HEK293 (cell line): Measurements from ENCODE around the gene SCYGR4.

Experiments
- CTCF ChIA-PET: fragments of 350-600 bp; formaldehyde crosslinking; extraction: SDS; loops from one replicate; lab custom pipeline; 2021; ENCODE audit warnings: antibody characterized with exemption; lab: Yijun Ruan, JAX
- POLR2A ChIA-PET: fragments of 300-600 bp; formaldehyde crosslinking; extraction: SDS; loops from one replicate; lab custom pipeline; 2020; ENCODE audit warnings: antibody characterized with exemption, inconsistent platforms; lab: Yijun Ruan, JAX
- H3K27ac ChIP-seq: fragments of 200-500 bp; sonication (Bioruptor generic); 2 replicates; pipeline ENCODE4 v1.5.1; 2014; ENCODE audit warnings: low read depth, low read length, control low read depth, inconsistent platforms; ENCODE audit errors: extremely low read depth
- H3K36me3 ChIP-seq, 2 experiments: fragments of 200-500 bp in 1 of 2; sonication (Bioruptor generic) in 1 of 2; 1 replicate in 1 of 2; 2 replicates in 1 of 2; pipeline ENCODE4 v1.5.1; 2014 to 2017; ENCODE audit warnings: inconsistent platforms in 2 of 2, low read length in 2 of 2; ENCODE audit not compliant: control insufficient read depth in 2 of 2, insufficient read depth in 1 of 2
- H3K4me1 ChIP-seq: fragments of 200-500 bp; sonication (Bioruptor generic); 2 replicates; pipeline ENCODE4 v1.5.1; 2014; ENCODE audit warnings: mild to moderate bottlenecking, low read length, inconsistent platforms; ENCODE audit not compliant: control insufficient read depth, insufficient read depth
- H3K4me3 ChIP-seq: 2 replicates; pipeline ENCODE4 v1.5.1; 2011; ENCODE audit warnings: low read depth, mild to moderate bottlenecking, control low read depth, low read length, moderate library complexity
- H3K9me3 ChIP-seq: fragments of 200-500 bp; sonication (Bioruptor generic); 2 replicates; pipeline ENCODE4 v1.5.1; 2014; ENCODE audit warnings: low read depth, low read length, inconsistent platforms; ENCODE audit not compliant: control insufficient read depth, insufficient read depth
- INSM2 ChIP-seq: fragments of 450-650 bp; formaldehyde crosslinking; IDR thresholded peaks from 2 replicates; pipeline ENCODE4 v1.5.1; 2016; ENCODE audit warnings: missing biosample characterization, missing genetic modification characterization
- MYNN ChIP-seq: fragments of 450-650 bp; formaldehyde crosslinking; IDR thresholded peaks from 2 replicates; pipeline ENCODE4 v1.5.1; 2016; ENCODE audit warnings: missing biosample characterization, missing genetic modification characterization, borderline replicate concordance
- PRDM2 ChIP-seq: fragments of 450-650 bp; formaldehyde crosslinking; IDR thresholded peaks from 2 replicates; pipeline ENCODE4 v1.5.1; 2016; ENCODE audit warnings: missing biosample characterization, missing genetic modification characterization, borderline replicate concordance
- PRDM6 ChIP-seq: fragments of 450-650 bp; formaldehyde crosslinking; IDR thresholded peaks from 2 replicates; pipeline ENCODE4 v1.5.1; 2017; ENCODE audit warnings: missing biosample characterization, missing genetic modification characterization
- SCRT1 ChIP-seq: fragments of 450-650 bp; formaldehyde crosslinking; IDR thresholded peaks from 2 replicates; pipeline ENCODE4 v1.5.1; 2016; ENCODE audit warnings: missing biosample characterization, missing genetic modification characterization, borderline replicate concordance
- TSHZ1 ChIP-seq: fragments of 450-650 bp; formaldehyde crosslinking; IDR thresholded peaks from 2 replicates; pipeline ENCODE4 v1.5.1; 2016; ENCODE audit warnings: missing biosample characterization, missing genetic modification characterization, borderline replicate concordance
- ZBTB20 ChIP-seq: fragments of 450-650 bp; formaldehyde crosslinking; IDR thresholded peaks from 2 replicates; pipeline ENCODE4 v1.5.1; 2016; ENCODE audit warnings: missing biosample characterization, missing genetic modification characterization
- ZFP37 ChIP-seq: fragments of 450-650 bp; formaldehyde crosslinking; IDR thresholded peaks from 2 replicates; pipeline ENCODE4 v1.5.1; 2016; ENCODE audit warnings: missing biosample characterization, missing genetic modification characterization
- ZNF211 ChIP-seq: fragments of 450-650 bp; formaldehyde crosslinking; IDR thresholded peaks from 2 replicates; pipeline ENCODE4 v1.5.1; 2016; ENCODE audit warnings: low read depth, missing biosample characterization, missing genetic modification characterization
- ZNF239 ChIP-seq: fragments of 450-650 bp; formaldehyde crosslinking; IDR thresholded peaks from 2 replicates; pipeline ENCODE4 v1.5.1; 2016; ENCODE audit warnings: missing biosample characterization, missing genetic modification characterization
- ZNF394 ChIP-seq: fragments of 450-650 bp; formaldehyde crosslinking; IDR thresholded peaks from 2 replicates; pipeline ENCODE4 v1.5.1; 2016; ENCODE audit warnings: missing biosample characterization, missing genetic modification characterization, mild to moderate bottlenecking, moderate library complexity, borderline replicate concordance
- ZNF548 ChIP-seq: fragments of 450-650 bp; formaldehyde crosslinking; IDR thresholded peaks from 2 replicates; pipeline ENCODE4 v1.5.1; 2016; ENCODE audit warnings: missing biosample characterization, missing genetic modification characterization
- ZNF623 ChIP-seq: fragments of 450-650 bp; formaldehyde crosslinking; IDR thresholded peaks from 2 replicates; pipeline ENCODE4 v1.5.1; 2016; ENCODE audit warnings: missing biosample characterization, missing genetic modification characterization
- ZNF768 ChIP-seq: fragments of 450-650 bp; formaldehyde crosslinking; IDR thresholded peaks from 2 replicates; pipeline ENCODE4 v1.5.1; 2018; ENCODE audit warnings: missing biosample characterization, mild to moderate bottlenecking, missing genetic modification characterization
- ZNF776 ChIP-seq: fragments of 450-650 bp; formaldehyde crosslinking; IDR thresholded peaks from 2 replicates; pipeline ENCODE4 v1.5.0; 2017; ENCODE audit warnings: missing biosample characterization, missing genetic modification characterization, borderline replicate concordance
- TF ChIP-seq, protein P1 (sequence below): fragments of 450-650 bp; formaldehyde crosslinking; IDR thresholded peaks from 2 replicates; pipeline ENCODE4 v1.5.1; 2016; ENCODE audit warnings: missing biosample characterization, missing genetic modification characterization
- TF ChIP-seq, protein P2 (sequence below): fragments of 450-650 bp; formaldehyde crosslinking; IDR thresholded peaks from 2 replicates; pipeline ENCODE4 v1.5.1; 2016; ENCODE audit warnings: missing biosample characterization, missing genetic modification characterization

Gene SCYGR4

DNA sequence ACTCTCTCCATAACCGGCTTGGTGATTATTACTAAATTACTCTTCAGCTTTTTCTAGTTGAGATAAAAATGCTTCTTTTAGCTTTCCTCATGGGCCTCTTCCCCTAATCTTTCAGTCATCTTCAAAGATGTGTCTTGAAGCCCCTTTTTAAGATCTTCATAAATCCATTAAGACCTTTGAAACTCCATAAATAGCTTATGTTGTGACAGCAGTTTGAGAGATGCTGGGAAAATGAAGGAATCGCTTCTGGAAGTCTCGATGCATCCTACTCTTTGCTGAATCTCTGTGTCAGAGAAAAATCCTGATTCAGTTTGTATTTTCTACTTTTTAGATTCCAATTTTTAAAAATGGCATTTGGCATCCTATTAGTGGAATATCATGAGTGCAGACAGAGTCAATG lies 13.0 kb downstream of the SCYGR4 start:
- ChIA-PET CTCF (no interaction called here), POLR2A (no interaction called here)
- no peak for TF ChIP-seq PRDM2 (tag by site-specific recombination)
- no peak for TF ChIP-seq ZBTB20 (tag by site-specific recombination)
- no peak for TF ChIP-seq ZNF239 (tag by site-specific recombination)
- no peak for TF ChIP-seq ZNF548 (tag by site-specific recombination)
- no peak for TF ChIP-seq ZNF768 (tag by site-specific recombination)
- no peak for TF ChIP-seq ZNF394 (tag by site-specific recombination)
- TF ChIP-seq, protein P1, sequence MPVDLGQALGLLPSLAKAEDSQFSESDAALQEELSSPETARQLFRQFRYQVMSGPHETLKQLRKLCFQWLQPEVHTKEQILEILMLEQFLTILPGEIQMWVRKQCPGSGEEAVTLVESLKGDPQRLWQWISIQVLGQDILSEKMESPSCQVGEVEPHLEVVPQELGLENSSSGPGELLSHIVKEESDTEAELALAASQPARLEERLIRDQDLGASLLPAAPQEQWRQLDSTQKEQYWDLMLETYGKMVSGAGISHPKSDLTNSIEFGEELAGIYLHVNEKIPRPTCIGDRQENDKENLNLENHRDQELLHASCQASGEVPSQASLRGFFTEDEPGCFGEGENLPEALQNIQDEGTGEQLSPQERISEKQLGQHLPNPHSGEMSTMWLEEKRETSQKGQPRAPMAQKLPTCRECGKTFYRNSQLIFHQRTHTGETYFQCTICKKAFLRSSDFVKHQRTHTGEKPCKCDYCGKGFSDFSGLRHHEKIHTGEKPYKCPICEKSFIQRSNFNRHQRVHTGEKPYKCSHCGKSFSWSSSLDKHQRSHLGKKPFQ (tag by site-specific recombination), result no peak
- TF ChIP-seq INSM2 (tag by site-specific recombination), result no peak
- TF ChIP-seq TSHZ1, result no peak
- no peak for TF ChIP-seq PRDM6 (tag by site-specific recombination)
- no peak for TF ChIP-seq ZNF776
- no peak for TF ChIP-seq MYNN (tag by site-specific recombination)
- TF ChIP-seq ZNF211 (tag by site-specific recombination), result no peak
- TF ChIP-seq ZFP37, result no peak
- no peak for TF ChIP-seq SCRT1 (tag by site-specific recombination)
- TF ChIP-seq, protein P2, sequence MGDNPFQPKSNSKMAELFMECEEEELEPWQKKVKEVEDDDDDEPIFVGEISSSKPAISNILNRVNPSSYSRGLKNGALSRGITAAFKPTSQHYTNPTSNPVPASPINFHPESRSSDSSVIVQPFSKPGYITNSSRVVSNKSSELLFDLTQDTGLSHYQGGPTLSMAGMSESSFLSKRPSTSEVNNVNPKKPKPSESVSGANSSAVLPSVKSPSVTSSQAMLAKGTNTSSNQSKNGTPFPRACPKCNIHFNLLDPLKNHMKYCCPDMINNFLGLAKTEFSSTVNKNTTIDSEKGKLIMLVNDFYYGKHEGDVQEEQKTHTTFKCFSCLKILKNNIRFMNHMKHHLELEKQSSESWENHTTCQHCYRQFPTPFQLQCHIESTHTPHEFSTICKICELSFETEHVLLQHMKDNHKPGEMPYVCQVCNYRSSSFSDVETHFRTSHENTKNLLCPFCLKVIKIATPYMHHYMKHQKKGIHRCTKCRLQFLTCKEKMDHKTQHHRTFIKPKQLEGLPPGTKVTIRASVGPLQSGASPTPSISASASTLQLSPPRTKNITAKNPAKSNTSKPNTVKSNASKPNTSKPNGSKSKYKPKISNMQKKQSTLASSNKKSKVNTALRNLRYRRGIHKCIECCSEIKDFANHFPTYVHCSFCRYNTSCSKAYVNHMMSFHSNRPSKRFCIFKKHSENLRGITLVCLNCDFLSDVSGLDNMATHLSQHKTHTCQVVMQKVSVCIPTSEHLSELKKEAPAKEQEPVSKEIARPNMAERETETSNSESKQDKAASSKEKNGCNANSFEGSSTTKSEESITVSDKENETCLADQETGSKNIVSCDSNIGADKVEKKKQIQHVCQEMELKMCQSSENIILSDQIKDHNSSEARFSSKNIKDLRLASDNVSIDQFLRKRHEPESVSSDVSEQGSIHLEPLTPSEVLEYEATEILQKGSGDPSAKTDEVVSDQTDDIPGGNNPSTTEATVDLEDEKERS (tag by site-specific recombination), result no peak
- TF ChIP-seq ZNF623 (tag by site-specific recombination), result no peak
- H3K4me3 ChIP-seq, result no peak overlapping the region
- no peaks in the 10 kb centered on the region for H3K9me3 ChIP-seq
- no peaks in the 10 kb centered on the region for H3K4me1 ChIP-seq
- no peaks in the 10 kb centered on the region for H3K36me3 ChIP-seq
- no peak overlapping the region for H3K27ac ChIP-seq
